OCI-LY7 (cell line): Measurements from ENCODE around the gene CTAGE8. TPM values are rescaled to one million over a fixed set of nuclear protein-coding genes. Genes with fewer than 3 reads are reported as not detected.
"Not testable (repeated sequence)": the region's sequence is repeated elsewhere in the genome, so short reads cannot be mapped to it uniquely, and the experiment has no call there.

Experiments used
- BruUV-seq: library from RNA; stranded (reverse); fragments of 400-500 nt; replicated peaks from 2 replicates; lab custom pipeline; 2021; lab: Mats Ljungman, UMichigan
- CTCF ChIA-PET: fragments of 300-600 bp; sonication (Branson Sonifier 250); formaldehyde crosslinking; loops from one replicate; lab custom pipeline; 2022; ENCODE audit warnings: antibody characterized with exemption; ENCODE audit not compliant: unreplicated experiment; lab: Charles Lee
- POLR2A ChIA-PET: fragments of 300-600 bp; sonication (Branson Sonifier 250); formaldehyde crosslinking; loops from one replicate; lab custom pipeline; 2022; ENCODE audit warnings: antibody characterized with exemption; lab: Charles Lee
- DNase-seq: peaks from one replicate; pipeline ENCODE4 v3.0.0-alpha.2; 2015; ENCODE audit warnings: low spot score
- H2AFZ ChIP-seq: fragments of 200-600 bp; sonication (generic), shearing (Covaris generic); 2 replicates; pipeline ENCODE4 v1.6.1; 2014; ENCODE audit warnings: mild to moderate bottlenecking, antibody characterized with exemption, low read length, moderate library complexity
- H3K27ac ChIP-seq: fragments of 200-600 bp; sonication (generic); 2 replicates; pipeline ENCODE4 v1.5.1; 2014; ENCODE audit warnings: mixed run types, low read depth, mild to moderate bottlenecking, moderate library complexity, low read length, inconsistent platforms; ENCODE audit not compliant: poor library complexity, severe bottlenecking
- H3K36me3 ChIP-seq: fragments of 200-600 bp; sonication (generic); 2 replicates; pipeline ENCODE4 v1.6.1; 2014; ENCODE audit warnings: mild to moderate bottlenecking, antibody characterized with exemption, low read length, moderate library complexity, mixed read lengths; ENCODE audit not compliant: insufficient read depth
- H3K4me1 ChIP-seq: fragments of 200-600 bp; sonication (generic); 2 replicates; pipeline ENCODE4 v1.5.1; 2014; ENCODE audit warnings: mild to moderate bottlenecking, low read length; ENCODE audit not compliant: insufficient read depth, poor library complexity, severe bottlenecking
- H3K4me2 ChIP-seq: fragments of 200-600 bp; sonication (generic); 2 replicates; pipeline ENCODE4 v1.6.1; 2014; ENCODE audit warnings: mild to moderate bottlenecking, low read length
- H3K4me3 ChIP-seq: fragments of 200-600 bp; sonication (generic); 2 replicates; pipeline ENCODE4 v1.5.1; 2014; ENCODE audit warnings: mild to moderate bottlenecking, low read depth, low read length; ENCODE audit not compliant: poor library complexity, severe bottlenecking
- H3K79me2 ChIP-seq: fragments of 200-600 bp; sonication (generic); 2 replicates; pipeline ENCODE4 v1.6.1; 2016; ENCODE audit warnings: low read depth, mild to moderate bottlenecking, low read length, moderate library complexity, mixed read lengths; ENCODE audit not compliant: insufficient read depth
- H3K9me2 ChIP-seq: fragments of 200-600 bp; sonication (generic); 2 replicates; pipeline ENCODE4 v1.6.1; 2016; ENCODE audit warnings: mild to moderate bottlenecking, low read length, mixed read lengths; ENCODE audit not compliant: insufficient read depth
- H3K9me3 ChIP-seq: fragments of 200-600 bp; sonication (generic); 2 replicates; pipeline ENCODE4 v1.6.1; 2014; ENCODE audit warnings: mild to moderate bottlenecking, mixed run types, low read length, mixed read lengths
- H4K20me1 ChIP-seq: fragments of 200-600 bp; sonication (generic); 2 replicates; pipeline ENCODE4 v1.6.1; 2014; ENCODE audit warnings: mild to moderate bottlenecking, antibody characterized with exemption, low read length, moderate library complexity, mixed read lengths; ENCODE audit not compliant: insufficient read depth
- intact Hi-C: fragments of 100-400 bp; cut with micrococcal nuclease; formaldehyde crosslinking; loops from one replicate; pipeline ENCODE4 v1.10.0; 2022; ENCODE audit not compliant: unreplicated experiment
- total RNA-seq, 2 experiments: library from RNA; depleted of rRNA in 1 of 2; stranded (reverse); fragments of >200 nt in 1 of 2; shearing (Covaris generic) in 1 of 2; gene quantifications; 2 replicates each; pipeline ENCODE4 v1.2.3, GENCODE V29; 2014 to 2022

CTAGE8 gene
- total RNA-seq, 2 experiments from 2014 or later: not detected

- DNase-seq, H4K20me1 ChIP-seq, BruUV-seq, H3K4me1 ChIP-seq, H3K4me2 ChIP-seq, intact Hi-C loops, CTCF ChIA-PET, H3K79me2 ChIP-seq, H3K36me3 ChIP-seq, POLR2A ChIA-PET, H3K4me3 ChIP-seq, H3K9me2 ChIP-seq, H3K27ac ChIP-seq, H3K9me3 ChIP-seq, H2AFZ ChIP-seq: not testable (repeated sequence)
Measured at GRCh38 chr7:144246967-144247366, 22.1 kb downstream of the CTAGE8 start.

GRCh38 chr7:144245372-144245771, 23.7 kb downstream of the CTAGE8 start:
- H3K4me1 ChIP-seq, H3K9me3 ChIP-seq, BruUV-seq, H3K36me3 ChIP-seq, CTCF ChIA-PET, H3K4me2 ChIP-seq, DNase-seq, H2AFZ ChIP-seq, H3K4me3 ChIP-seq, H3K9me2 ChIP-seq, H3K27ac ChIP-seq, H4K20me1 ChIP-seq, POLR2A ChIA-PET, H3K79me2 ChIP-seq, intact Hi-C loops: not testable (repeated sequence)

GRCh38 chr7:144239365-144239764, 29.7 kb downstream of the CTAGE8 start, which contains the start of gene OR2A42:
Gene OR2A42 (minus strand): TSS chr7:144239605. CDS start chr7:144232843, 6,762 bp downstream.
- H3K9me3 ChIP-seq, H3K79me2 ChIP-seq, H3K4me2 ChIP-seq, intact Hi-C loops, POLR2A ChIA-PET, H3K4me3 ChIP-seq, H3K36me3 ChIP-seq, H2AFZ ChIP-seq, H3K4me1 ChIP-seq, BruUV-seq, H3K27ac ChIP-seq, CTCF ChIA-PET, H4K20me1 ChIP-seq, H3K9me2 ChIP-seq, DNase-seq: not testable (repeated sequence)

GRCh38 chr7:144238530-144239082, 30.5 kb downstream of the CTAGE8 start:
- CTCF ChIA-PET: not testable (repeated sequence)

GRCh38 chr7:144233039-144233438, 36.0 kb downstream of the CTAGE8 start:
- CTCF ChIA-PET, BruUV-seq: not testable (repeated sequence)

More at GRCh38 chr7:144238530-144239082, 30.5 kb downstream of the CTAGE8 start:
- POLR2A ChIA-PET, intact Hi-C loops, H3K9me2 ChIP-seq, H3K36me3 ChIP-seq, H2AFZ ChIP-seq, H3K79me2 ChIP-seq, H3K4me1 ChIP-seq, DNase-seq, H3K27ac ChIP-seq, H3K4me2 ChIP-seq, H3K9me3 ChIP-seq, BruUV-seq, H4K20me1 ChIP-seq, H3K4me3 ChIP-seq: not testable (repeated sequence)

GRCh38 chr7:144231027-144231426, 38.1 kb downstream of the CTAGE8 start:
- H3K4me1 ChIP-seq, H3K27ac ChIP-seq, H3K79me2 ChIP-seq, H3K4me2 ChIP-seq, BruUV-seq, H4K20me1 ChIP-seq, CTCF ChIA-PET, H3K9me3 ChIP-seq, H3K36me3 ChIP-seq, DNase-seq, H3K9me2 ChIP-seq, H2AFZ ChIP-seq, POLR2A ChIA-PET, intact Hi-C loops, H3K4me3 ChIP-seq: not testable (repeated sequence)

More at GRCh38 chr7:144233039-144233438, 36.0 kb downstream of the CTAGE8 start:
- intact Hi-C loops, H4K20me1 ChIP-seq, H2AFZ ChIP-seq, H3K79me2 ChIP-seq, H3K9me3 ChIP-seq, POLR2A ChIA-PET, H3K4me2 ChIP-seq, H3K4me1 ChIP-seq, H3K27ac ChIP-seq, H3K4me3 ChIP-seq, H3K36me3 ChIP-seq, H3K9me2 ChIP-seq, DNase-seq: not testable (repeated sequence)
